Epithelial cell of prostate (primary cell): ENCODE results near the gene GRPEL1.
"Not testable (repeated sequence)": the region's sequence is repeated elsewhere in the genome, so short reads cannot be mapped to it uniquely, and the experiment has no call there.

Experiments used
- DNase-seq: peaks from one replicate; pipeline ENCODE4 v3.0.0-alpha.2; 2011; ENCODE audit warnings: low read depth, low spot score
- H3K27ac ChIP-seq: fragments of 450-650 bp; 2 replicates; pipeline ENCODE4 v1.5.1; 2017; ENCODE audit warnings: mild to moderate bottlenecking

GRPEL1 gene

GRCh38 chr4:7094916-7095315 lies 27.1 kb upstream of the GRPEL1 start:
- no peak for DNase-seq
- H3K27ac ChIP-seq, result no peak overlapping the region

DNA sequence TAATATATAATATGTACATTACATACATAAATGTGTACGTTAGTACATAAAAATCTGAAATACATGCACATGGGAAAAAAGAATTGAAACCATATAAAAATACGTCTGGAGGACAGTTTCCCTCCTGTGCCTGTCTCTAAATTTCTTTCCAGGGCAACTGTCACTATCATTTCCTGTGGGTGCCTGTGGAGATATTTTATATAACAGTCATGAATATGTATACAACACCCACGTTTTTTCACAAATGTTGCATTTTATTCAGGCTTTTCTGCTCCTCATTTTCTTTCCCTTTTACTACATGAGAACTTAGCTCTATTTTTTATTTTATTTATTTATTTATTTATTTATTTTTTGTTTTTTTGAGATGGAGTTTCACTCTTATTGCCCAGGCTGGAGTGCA lies 24.2 kb upstream of the GRPEL1 start:
- DNase-seq, result no peak
- no peak overlapping the region for H3K27ac ChIP-seq

- DNase-seq, result no peak
- no peak overlapping the region for H3K27ac ChIP-seq
These were observed 21.5 kb upstream of the GRPEL1 start for GRCh38 chr4:7089213-7089986.

- H3K27ac ChIP-seq, result no peak overlapping the region
These were observed 19.2 kb upstream of the GRPEL1 start for GRCh38 chr4:7087036-7087435.

GRCh38 chr4:7086384-7086783 lies 18.5 kb upstream of the GRPEL1 start:
- no peak overlapping the region for H3K27ac ChIP-seq
- no peak for DNase-seq

More at GRCh38 chr4:7087036-7087435, 19.2 kb upstream of the GRPEL1 start:
- DNase-seq, result no peak

- not testable (repeated sequence) for DNase-seq
These were observed 16.7 kb upstream of the GRPEL1 start for GRCh38 chr4:7084564-7084961.

DNA sequence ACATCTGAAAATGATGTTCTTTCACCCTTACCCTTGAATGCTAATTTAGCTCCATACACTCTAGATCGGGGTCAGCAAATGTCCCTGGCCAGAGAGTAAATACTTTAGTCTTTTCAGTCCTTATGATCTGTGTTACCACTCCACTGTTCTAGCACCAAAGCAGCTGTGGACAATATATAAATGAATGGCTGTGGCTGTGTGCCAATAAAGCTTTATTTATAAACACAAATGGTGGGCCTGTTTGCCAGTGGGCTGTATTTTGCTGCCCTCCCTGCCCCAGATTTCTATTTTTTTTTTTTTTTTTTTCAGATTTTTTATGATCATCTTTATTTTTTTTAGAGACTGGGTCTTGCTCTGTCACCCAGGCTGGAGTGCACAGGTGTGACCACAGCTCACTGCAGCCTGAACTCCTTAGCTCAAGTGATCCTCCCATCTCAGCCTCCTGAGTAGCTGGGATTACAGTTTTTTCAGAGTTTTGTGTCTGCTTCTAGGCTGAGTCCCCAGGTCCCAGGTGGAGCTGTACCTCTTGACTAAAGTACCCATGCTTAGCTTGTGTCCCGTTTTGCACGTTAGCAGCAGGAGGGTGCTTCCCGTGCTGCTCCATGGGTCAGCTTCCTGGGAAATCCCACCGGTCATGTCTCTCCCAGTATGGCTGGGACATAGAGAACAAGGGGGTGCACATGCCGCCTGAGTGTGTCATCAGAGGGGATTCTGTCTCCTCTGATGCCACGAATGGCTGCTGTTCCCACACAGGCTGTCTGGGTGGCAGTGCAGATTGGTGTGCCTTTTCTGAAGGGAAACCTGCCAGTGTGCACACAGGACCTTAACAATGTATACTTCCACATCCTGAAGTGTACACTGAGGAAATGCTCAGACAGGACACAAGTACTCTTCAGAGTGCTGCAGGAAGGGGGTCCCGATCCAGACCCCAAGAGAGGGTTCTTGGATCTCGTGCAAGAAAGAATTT lies 16.0 kb upstream of the GRPEL1 start:
- DNase-seq, result no peak

More at GRCh38 chr4:7084564-7084961, 16.7 kb upstream of the GRPEL1 start:
- H3K27ac ChIP-seq, result not testable (repeated sequence)

GRCh38 chr4:7079909-7080308 lies 12.0 kb upstream of the GRPEL1 start:
- H3K27ac ChIP-seq, DNase-seq: not testable (repeated sequence)

More for the DNA sequence above, 16.0 kb upstream of the GRPEL1 start:
- no peak overlapping the region for H3K27ac ChIP-seq

DNA sequence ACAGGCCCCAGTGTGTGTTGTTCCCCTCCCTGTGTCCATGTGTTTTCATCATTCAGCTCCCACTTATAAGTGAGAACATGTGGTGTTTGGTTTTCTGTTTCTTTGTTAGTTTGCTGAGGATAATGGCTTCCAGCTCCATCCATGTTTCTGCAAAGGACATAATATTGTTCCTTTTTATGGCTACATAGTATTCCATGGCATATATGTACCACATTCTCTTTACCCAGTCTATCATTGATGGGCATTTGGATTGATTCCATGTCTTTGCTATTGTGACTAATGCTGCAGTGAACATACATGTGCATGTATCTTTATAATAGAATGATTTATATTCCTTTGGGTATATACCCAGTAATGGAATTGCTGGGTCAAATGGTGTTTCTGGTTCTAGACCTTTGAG lies 11.6 kb upstream of the GRPEL1 start:
- DNase-seq, H3K27ac ChIP-seq: not testable (repeated sequence)

GRCh38 chr4:7078025-7078424 lies 10.2 kb upstream of the GRPEL1 start:
- no peak overlapping the region for H3K27ac ChIP-seq

GRCh38 chr4:7077371-7077770 lies 9.5 kb upstream of the GRPEL1 start:
- DNase-seq, result no peak
- H3K27ac ChIP-seq, result no peak overlapping the region

More at GRCh38 chr4:7078025-7078424, 10.2 kb upstream of the GRPEL1 start:
- no peak for DNase-seq

DNA sequence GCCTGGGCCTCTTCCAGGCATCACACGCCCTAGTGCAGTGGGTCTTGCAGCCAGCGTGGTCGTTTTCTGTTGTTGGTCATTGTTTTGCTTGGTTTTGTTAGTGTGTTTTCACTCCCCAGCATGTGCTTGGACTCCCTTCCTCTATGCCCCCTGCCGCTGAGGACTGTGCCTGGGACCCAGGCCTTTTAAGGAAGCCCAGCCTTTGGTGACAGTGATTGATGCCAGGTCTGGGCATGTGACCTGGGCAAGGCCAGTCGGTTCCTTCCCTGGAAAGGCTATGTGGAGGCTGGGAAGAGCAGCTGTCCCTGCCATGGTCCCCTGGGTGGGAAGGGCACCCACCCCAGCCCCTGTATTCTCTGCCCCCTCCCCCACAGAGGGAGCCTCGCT lies 8.8 kb upstream of the GRPEL1 start:
- no peak overlapping the region for H3K27ac ChIP-seq
- no peak for DNase-seq

- DNase-seq, result no peak
- H3K27ac ChIP-seq, result no peak overlapping the region
These were observed 8.3 kb upstream of the GRPEL1 start for GRCh38 chr4:7075962-7076695.

DNA sequence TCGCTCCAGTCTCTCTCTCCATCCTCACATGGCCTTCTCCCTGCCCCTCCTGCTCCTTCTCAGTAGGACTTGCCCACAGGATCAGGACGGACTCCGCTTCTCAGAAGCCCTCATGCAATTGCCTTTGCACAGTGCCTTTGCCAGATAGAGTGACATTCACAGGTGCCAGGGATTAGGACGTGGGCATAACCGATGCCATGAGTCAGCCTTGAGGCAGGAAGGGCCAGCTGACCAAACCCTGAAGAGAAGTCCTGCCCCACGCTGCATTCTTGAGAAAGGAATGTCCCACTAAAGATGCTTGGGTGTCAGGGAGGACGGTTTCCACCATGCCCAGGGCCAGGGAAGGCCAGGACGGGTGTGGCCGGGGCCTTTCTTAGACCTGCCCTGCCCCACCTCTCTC lies 6.6 kb upstream of the GRPEL1 start:
- no peak overlapping the region for H3K27ac ChIP-seq
- DNase-seq, result no peak

DNA sequence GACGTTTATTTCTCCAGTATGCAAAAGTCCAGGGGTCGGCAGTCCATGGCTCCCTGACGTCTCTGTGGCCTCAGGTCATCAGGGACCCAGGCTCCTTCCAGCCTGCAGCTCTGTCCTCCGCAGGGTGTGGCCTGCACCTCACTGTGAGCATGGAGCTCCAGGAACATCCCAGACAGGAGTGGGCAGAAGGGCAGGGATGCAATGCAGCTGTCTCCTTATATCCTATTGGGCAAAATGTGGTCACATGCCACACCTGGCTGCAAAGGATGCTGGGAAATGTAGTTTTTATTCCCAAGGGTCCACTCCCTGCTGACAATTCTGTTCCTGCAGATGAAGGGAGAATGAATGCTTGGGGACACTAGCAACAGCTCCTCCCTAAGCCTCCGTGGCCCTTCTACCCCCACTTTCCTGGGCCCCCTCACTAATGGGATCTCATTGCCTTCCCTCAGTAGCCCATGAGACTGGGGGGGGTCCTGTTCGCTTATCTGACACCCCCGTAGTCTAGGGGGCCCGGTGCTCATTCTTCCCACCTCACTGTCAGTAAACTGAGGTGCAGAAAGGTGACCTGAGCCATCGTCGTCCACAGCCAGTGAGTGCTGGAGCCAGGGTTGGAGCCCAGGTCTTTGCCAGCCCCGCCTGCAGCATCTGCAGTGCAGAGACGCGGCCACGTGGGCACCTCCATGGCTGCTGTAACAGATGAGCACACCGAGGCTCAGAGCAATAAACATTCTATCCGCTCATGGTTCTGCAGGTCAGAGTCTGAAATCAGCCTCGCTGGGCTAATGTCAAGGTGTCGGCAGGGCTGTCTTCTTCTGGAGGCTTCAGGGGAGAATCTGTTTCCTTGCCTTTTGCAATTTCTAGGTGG lies 5.9 kb upstream of the GRPEL1 start:
- H3K27ac ChIP-seq, result no peak overlapping the region
- DNase-seq, result no peak

DNA sequence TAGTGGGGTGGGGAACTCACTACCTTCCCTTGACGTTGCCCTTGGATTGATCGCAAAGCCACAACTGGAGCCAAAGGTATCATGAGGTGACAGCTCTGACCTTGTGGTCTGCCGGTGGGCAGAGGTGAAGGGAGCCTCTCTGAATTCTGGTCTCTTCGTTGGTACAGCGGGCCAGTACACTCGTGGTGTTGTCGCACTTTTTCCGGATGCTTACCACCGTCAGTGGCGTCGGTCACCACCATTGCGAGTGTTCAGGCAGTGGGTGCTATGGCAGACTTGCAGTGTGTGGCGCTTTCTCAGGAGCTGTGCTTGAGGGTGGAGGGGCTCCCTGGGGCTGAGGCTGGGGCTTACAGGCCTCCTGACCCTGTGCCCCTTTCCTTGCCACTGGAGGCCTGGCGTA lies 5.2 kb upstream of the GRPEL1 start:
- no peak for DNase-seq
- H3K27ac ChIP-seq, result no peak overlapping the region

DNA sequence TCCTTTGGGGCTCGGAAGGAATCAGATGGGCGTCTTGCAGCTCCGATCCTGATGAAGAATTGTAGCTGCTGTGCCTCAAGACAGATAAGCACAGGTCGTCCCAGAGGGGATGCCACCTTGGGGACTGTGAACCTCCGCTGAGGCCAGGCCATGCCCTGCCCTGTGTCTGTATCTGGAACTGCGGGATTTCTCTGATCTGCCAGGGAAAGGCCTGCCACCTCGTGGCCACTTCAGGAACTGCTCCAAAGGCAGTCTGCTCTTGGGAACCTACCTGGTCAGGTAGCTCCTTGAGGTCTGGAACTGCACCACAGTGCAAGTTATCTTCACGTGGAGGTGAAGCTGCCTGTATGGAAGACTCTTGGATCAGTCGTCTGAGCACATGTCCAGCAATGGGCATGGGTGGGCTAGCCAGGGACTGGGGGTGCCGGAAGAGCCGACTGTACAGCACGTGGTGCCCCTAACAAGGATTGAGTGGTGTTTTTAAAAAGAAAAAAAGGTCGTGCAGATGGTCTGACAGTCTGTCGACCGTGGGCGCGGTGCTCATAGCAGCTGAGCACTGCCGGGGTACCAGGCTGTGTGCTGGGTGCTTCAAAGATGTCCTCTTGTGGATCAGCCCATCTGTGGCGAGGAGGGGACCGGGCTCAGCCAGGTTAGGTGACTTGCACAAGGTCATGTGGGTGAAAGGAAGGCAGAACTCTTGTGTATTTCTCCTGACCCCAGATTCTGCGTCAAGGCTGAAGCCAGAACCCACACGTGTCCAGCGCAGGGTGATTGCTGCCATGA lies 3.1 kb upstream of the GRPEL1 start:
- no peak overlapping the region for H3K27ac ChIP-seq
- DNase-seq, result no peak

DNA sequence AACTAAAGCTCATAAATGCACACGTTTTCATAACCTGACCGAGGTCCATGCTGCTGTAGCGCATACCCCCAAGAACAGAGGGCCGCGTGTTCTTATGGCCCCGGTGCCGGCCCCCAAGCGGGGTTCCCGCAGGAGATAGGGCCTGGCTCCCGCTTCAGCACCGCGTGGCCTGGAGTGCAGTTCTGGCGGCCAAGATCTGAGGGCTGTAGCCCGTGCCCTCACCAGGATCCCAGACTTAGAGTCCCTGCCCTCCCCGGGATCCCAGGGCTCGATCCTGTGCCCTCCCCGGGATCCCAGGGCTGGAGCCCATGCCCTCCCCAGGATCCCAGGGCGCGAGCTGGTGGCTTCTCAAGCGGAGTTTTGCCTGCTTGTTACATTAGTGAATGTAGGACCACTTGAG lies 1.0 kb upstream of the GRPEL1 start:
- H3K27ac ChIP-seq, result peak overlapping the region; percentile 72
- no peak for DNase-seq
